ENCODE data around the gene LRRC41.

Gene LRRC41

DNA sequence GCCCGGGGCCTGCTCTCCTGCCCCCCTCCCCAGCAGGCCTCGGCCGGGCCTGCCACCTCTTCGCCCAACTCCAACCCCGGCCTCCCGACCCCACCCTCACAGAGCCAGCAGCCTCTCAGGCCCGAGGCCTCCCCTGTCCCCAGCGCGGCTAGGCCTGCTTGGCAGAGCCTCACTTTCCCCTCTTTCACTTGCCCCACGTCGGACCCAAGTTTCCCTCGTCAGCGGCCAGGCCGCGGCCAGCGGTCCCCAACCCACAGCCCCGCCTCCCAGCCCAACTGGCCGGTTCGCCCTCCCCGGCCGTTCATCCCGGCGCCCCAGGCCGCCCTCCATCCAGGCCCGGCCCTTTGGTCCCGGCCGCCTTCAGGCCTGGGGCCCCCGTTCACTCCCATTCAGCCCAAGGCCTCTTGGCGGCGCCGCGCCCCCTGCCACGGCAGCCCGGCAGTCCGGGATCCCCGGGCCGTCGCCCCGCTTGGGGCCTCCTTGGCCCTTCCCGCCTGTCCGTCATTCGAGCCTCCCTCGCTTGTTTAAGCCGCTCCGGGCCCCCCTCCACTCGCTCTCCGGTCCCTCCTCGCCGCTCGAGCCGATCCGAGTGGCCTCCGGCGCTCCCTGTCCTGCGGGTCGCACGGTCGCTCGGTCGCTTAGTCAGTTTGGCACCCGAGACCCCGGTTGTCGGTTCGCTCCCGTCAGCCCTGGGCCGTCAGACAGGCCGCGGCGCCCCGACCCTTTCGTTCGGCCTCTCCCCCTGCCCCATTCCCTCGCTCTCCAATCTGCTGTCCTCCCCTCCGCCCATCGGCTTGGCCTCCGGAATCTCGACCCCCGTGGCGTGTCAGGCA, 1.4 kb downstream of the LRRC41 start:
- H3K4me2 ChIP-seq (ENCODE audit: insufficient read depth, low read length), result peak overlapping the region; percentile 88
- peaks cover 42% of the 10 kb centered on the region for H3K4me1 ChIP-seq (ENCODE audit: insufficient read depth, low read length)
- peak overlapping the region; percentile 95 for H3K27ac ChIP-seq (ENCODE audit: low read length)
- peak overlapping the region; percentile 68 for H2AFZ ChIP-seq (ENCODE audit: low read depth, low read length)
- peaks cover 98% of the 10 kb centered on the region for H3K79me2 ChIP-seq (ENCODE audit: insufficient read depth, low read length)
- no peak for TF ChIP-seq EZH2 (IDR thresholded peaks at IDR 0.05; ENCODE audit: borderline replicate concordance, low read depth, low read length, severe bottlenecking)
- TF ChIP-seq, protein P1, sequence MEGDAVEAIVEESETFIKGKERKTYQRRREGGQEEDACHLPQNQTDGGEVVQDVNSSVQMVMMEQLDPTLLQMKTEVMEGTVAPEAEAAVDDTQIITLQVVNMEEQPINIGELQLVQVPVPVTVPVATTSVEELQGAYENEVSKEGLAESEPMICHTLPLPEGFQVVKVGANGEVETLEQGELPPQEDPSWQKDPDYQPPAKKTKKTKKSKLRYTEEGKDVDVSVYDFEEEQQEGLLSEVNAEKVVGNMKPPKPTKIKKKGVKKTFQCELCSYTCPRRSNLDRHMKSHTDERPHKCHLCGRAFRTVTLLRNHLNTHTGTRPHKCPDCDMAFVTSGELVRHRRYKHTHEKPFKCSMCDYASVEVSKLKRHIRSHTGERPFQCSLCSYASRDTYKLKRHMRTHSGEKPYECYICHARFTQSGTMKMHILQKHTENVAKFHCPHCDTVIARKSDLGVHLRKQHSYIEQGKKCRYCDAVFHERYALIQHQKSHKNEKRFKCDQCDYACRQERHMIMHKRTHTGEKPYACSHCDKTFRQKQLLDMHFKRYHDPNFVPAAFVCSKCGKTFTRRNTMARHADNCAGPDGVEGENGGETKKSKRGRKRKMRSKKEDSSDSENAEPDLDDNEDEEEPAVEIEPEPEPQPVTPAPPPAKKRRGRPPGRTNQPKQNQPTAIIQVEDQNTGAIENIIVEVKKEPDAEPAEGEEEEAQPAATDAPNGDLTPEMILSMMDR (IDR thresholded peaks at IDR 0.05; ENCODE audit: borderline replicate concordance, extremely low read depth, low read length, poor library complexity, severe bottlenecking), result peak; percentile 35
- ATAC-seq (ENCODE audit: insufficient read depth, low read depth) (peak; percentile 41), DNase-seq (peak; percentile 53)
- no peaks in the 10 kb centered on the region for H3K9me3 ChIP-seq (ENCODE audit: insufficient read depth, low read length, severe bottlenecking)
- H3K36me3 ChIP-seq (ENCODE audit: insufficient read depth, low read length), result peaks cover 33% of the 10 kb centered on the region
- no peaks in the 10 kb centered on the region for H3K27me3 ChIP-seq (ENCODE audit: insufficient read depth, low read length, poor library complexity)
- peaks cover 28% of the 10 kb centered on the region; the same call in 1 of the 2 replicates for H4K20me1 ChIP-seq (ENCODE audit: insufficient read depth, low read length)
- H3K9ac ChIP-seq (ENCODE audit: low read depth, low read length), result peak overlapping the region; percentile 97
- H3K4me3 ChIP-seq (ENCODE audit: low read depth in 1 of 2, low read length in 2 of 2), result peak overlapping the region; percentile 81 to 82

DNA sequence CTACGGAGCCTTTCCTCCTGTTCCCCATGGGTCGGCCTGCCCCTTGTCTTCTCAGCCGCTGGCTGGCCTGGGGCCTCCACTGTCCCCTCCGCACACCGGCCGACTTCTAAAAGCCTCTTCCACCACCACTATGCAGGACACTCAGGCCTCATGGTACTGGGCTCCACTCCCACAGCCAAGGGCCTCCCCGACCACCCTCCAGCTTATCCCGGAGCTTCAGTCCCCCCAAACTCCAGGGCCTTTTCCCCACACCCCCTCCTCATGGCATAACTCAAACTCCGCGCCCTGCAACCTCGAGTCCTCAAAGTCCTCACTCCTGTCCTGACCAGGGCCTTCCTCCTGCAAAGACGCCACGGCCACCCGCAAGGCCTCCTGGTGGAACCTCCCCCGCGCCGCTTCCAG, 2.0 kb downstream of the LRRC41 start:
- peaks cover 33% of the 10 kb centered on the region for H3K36me3 ChIP-seq (ENCODE audit: insufficient read depth, low read length)
- ATAC-seq (ENCODE audit: insufficient read depth, low read depth) (no peak), DNase-seq (no peak)
- H3K4me1 ChIP-seq (ENCODE audit: insufficient read depth, low read length), result peaks cover 36% of the 10 kb centered on the region
- no peaks in the 10 kb centered on the region for H3K27me3 ChIP-seq (ENCODE audit: insufficient read depth, low read length, poor library complexity)
- H3K79me2 ChIP-seq (ENCODE audit: insufficient read depth, low read length), result peaks cover 92% of the 10 kb centered on the region
- TF ChIP-seq, protein P1 (IDR thresholded peaks at IDR 0.05; ENCODE audit: borderline replicate concordance, extremely low read depth, low read length, poor library complexity, severe bottlenecking), result no peak
- TF ChIP-seq EZH2 (IDR thresholded peaks at IDR 0.05; ENCODE audit: borderline replicate concordance, low read depth, low read length, severe bottlenecking), result no peak
- H3K9me3 ChIP-seq (ENCODE audit: insufficient read depth, low read length, severe bottlenecking), result no peaks in the 10 kb centered on the region
- H3K9ac ChIP-seq (ENCODE audit: low read depth, low read length), result peak overlapping the region; percentile 97
- peak overlapping the region; percentile 88 for H3K4me2 ChIP-seq (ENCODE audit: insufficient read depth, low read length)
- peaks cover 21% of the 10 kb centered on the region; the same call in 1 of the 2 replicates for H4K20me1 ChIP-seq (ENCODE audit: insufficient read depth, low read length)
- peak overlapping the region; percentile 81 to 82 for H3K4me3 ChIP-seq (ENCODE audit: low read depth in 1 of 2, low read length in 2 of 2)
- H2AFZ ChIP-seq (ENCODE audit: low read depth, low read length), result peak overlapping the region; percentile 68
- H3K27ac ChIP-seq (ENCODE audit: low read length), result peak overlapping the region; percentile 95

DNA sequence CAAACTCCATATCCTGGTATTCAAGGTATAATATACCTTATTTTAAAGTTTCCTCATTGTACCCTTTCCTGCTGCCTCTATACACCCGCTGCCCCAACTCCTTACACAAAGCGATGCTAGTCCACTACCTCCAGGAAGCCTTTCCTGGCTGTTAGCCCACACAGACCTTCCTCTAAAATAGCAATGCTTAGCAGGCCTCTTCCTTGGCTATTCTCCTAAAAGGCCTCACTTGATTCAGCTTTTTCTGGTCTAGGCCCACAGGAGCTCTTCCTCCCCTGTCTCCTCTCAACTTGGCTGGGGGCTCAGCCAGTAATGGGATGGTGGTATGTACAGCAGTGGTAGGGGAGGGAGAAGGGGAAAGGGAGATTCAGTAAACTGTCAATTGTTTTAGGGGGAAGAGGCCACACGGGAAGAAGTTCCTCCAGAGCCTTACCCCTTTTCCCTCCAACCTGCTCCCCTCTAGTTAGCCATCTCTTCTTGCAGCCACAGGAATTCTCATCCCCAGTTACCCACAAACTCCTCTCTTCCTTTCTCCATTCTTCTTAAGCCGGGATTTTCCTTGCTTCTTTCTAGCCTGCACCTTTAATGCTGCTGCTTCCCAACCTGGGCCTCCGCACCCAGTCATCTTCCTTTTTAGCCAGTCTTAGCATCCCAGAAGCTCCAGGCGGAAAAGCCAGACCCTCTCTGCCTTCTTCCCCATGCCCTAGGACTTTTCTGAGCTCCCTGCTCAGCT, 2.6 kb downstream of the LRRC41 start:
- peak overlapping the region; percentile 81 to 82; a peak in 3 of 4 replicates for H3K4me3 ChIP-seq (ENCODE audit: low read depth in 1 of 2, low read length in 2 of 2)
- TF ChIP-seq, protein P1 (IDR thresholded peaks at IDR 0.05; ENCODE audit: borderline replicate concordance, extremely low read depth, low read length, poor library complexity, severe bottlenecking), result no peak
- TF ChIP-seq EZH2 (IDR thresholded peaks at IDR 0.05; ENCODE audit: borderline replicate concordance, low read depth, low read length, severe bottlenecking), result no peak
- H3K9ac ChIP-seq (ENCODE audit: low read depth, low read length), result peak overlapping the region; percentile 97
- H3K4me2 ChIP-seq (ENCODE audit: insufficient read depth, low read length), result peak overlapping the region; percentile 88
- H3K9me3 ChIP-seq (ENCODE audit: insufficient read depth, low read length, severe bottlenecking), result no peaks in the 10 kb centered on the region
- no peaks in the 10 kb centered on the region for H3K27me3 ChIP-seq (ENCODE audit: insufficient read depth, low read length, poor library complexity)
- ATAC-seq (ENCODE audit: insufficient read depth, low read depth), result no peak
- H3K27ac ChIP-seq (ENCODE audit: low read length), result peak overlapping the region; percentile 95
- H3K4me1 ChIP-seq (ENCODE audit: insufficient read depth, low read length), result peaks cover 31% of the 10 kb centered on the region
- no peak for DNase-seq
- peaks cover 86% of the 10 kb centered on the region for H3K79me2 ChIP-seq (ENCODE audit: insufficient read depth, low read length)
- H2AFZ ChIP-seq (ENCODE audit: low read depth, low read length), result peak overlapping the region; percentile 68; the same call in 1 of the 2 replicates
- peaks cover 36% of the 10 kb centered on the region for H3K36me3 ChIP-seq (ENCODE audit: insufficient read depth, low read length)
- peaks cover 21% of the 10 kb centered on the region; the same call in 1 of the 2 replicates for H4K20me1 ChIP-seq (ENCODE audit: insufficient read depth, low read length)
